Embryonic facial prominence (tissue), 1 donor: ENCODE measurements around the gene NEURL2.
"Not testable (repeated sequence)": the region's sequence is repeated elsewhere in the genome, so short reads cannot be mapped to it uniquely, and the experiment has no call there.

Experiments
- DNase-seq: peaks from one replicate; pipeline ENCODE4 v3.0.0-alpha.2; 2016; ENCODE audit errors: extremely low spot score

The NEURL2 gene

GRCh38 chr20:45898285-45898684 lies 7.3 kb upstream of the NEURL2 start:
- DNase-seq = no peak

DNA sequence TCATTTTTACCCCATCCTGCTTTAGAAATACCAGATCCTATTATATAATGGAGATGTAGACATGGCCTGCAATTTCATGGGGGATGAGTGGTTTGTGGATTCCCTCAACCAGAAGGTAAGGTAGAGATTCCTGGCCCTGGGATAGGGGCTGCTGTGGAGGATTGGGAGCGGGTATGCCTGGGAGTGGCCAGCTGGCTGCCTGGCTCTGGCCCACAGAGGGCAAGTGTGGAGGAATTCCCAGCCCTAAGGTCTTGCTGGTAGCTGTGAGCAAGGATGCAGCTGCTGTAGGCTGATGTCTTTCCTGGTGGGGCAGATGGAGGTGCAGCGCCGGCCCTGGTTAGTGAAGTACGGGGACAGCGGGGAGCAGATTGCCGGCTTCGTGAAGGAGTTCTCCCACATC lies 6.7 kb upstream of the NEURL2 start:
- DNase-seq = no peak

DNA sequence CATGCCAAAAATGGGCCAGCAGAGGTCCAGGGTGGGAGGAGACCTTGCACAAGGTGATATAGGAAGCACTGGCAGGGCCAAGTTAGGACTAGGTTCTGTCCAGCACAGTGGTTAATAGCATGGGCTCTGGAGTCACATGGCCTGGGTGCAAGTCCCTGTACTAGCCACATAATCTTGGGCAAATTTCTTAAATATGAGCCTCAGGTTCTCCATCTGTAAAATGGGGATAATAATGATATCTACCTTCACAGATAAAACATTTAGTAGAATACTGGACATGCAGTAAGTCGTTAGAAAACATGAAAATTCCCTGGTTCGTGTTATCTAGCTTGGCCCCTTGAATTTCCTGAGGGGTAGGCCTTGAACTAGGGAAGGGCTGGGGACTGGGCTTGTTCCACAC lies 6.3 kb upstream of the NEURL2 start:
- DNase-seq = no peak

- DNase-seq = no peak
Observed at GRCh38 chr20:45896641-45897161, 5.7 kb upstream of the NEURL2 start.

GRCh38 chr20:45894797-45895196 lies 3.8 kb upstream of the NEURL2 start:
- DNase-seq = no peak

DNA sequence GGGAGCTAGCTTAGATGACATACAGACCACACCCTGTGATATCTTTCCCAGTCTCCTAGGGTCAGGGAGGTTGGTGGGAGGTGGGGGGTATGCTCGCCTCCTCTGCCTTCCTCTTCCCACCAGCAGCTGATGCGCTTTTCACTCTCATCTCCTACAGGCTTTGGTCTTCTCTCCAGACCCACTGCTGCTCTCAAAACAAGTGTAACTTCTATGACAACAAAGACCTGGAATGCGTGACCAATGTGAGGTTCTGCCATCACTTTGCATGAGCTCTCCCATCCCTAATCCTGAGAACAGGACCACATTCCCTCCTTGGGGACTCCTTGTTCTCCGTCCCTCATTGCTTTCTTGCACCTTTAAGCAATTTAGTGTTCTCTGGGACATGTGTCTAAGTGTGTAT lies 2.8 kb upstream of the NEURL2 start:
- no peak for DNase-seq

GRCh38 chr20:45892828-45893500 lies 2.0 kb upstream of the NEURL2 start:
- no peak for DNase-seq

- DNase-seq = no peak
Observed at GRCh38 chr20:45892049-45892825, 1.2 kb upstream of the NEURL2 start.

DNA sequence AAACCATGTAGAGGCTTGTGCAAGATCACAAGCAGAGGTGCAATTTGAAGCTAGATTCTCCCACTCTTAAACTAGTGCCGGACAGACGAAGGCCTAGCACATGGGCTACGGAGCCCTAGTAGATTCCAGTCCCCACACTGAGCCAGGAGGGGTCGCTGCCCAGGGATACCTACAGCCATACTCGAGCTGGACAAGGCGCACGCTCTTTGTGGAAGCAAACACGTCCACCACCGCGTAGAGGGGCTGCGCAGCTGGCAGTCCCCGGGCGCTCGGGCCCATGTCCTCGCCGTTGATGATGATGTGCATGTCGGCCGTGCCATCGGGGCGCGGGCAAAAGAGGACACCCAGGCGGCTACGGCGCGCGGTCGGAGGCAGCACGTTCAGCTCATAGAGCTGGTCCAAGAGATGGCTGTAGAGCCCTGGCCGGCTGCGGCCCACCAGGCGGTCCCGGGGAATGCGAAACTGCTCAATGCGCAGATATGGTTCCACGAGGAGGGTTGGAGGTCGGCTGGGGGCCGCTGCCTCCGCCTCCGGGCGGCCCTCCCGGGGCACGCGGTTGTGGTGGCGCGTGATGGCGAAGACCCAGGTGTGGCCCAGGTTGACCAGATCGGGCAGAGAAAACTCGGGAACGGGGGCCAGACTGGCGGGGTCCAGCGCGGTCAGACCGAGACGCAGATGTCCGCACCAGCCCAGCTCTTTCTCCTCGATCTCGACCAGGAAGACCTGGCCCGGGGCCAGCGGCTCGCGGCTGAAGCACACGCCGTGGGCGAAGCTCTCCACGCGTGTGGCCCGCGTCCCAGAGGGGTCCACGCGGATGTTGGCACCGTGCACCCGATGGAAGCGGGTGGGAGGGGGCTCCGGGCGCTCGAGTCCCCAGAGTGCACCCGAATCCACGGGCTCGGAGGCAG lies 677 bp downstream of the NEURL2 start:
- DNase-seq = peak; percentile 31

GRCh38 chr20:45888681-45889080 lies 2.3 kb downstream of the NEURL2 start:
- DNase-seq = no peak

GRCh38 chr20:45887346-45887715 lies 3.7 kb downstream of the NEURL2 start, which contains the start of gene SPATA25:
SPATA25 (minus strand) TSS chr20:45887622; CDS start chr20:45887590, 32 bp downstream.
- no peak for DNase-seq

- no peak for DNase-seq
Observed at GRCh38 chr20:45886590-45887345, 4.2 kb downstream of the NEURL2 start.

- DNase-seq = no peak
Observed at GRCh38 chr20:45883100-45883469, 7.9 kb downstream of the NEURL2 start.

- no peak for DNase-seq
Observed at GRCh38 chr20:45882469-45883099, 8.4 kb downstream of the NEURL2 start.

- peak; percentile 94 for DNase-seq
Observed at GRCh38 chr20:45880988-45881788, 9.8 kb downstream of the NEURL2 start, which contains the start of gene ZSWIM1. ZSWIM1 (plus strand) TSS chr20:45881227; CDS start chr20:45882593, 1,366 bp downstream.

GRCh38 chr20:45878076-45878761 lies 12.8 kb downstream of the NEURL2 start:
- DNase-seq = no peak

DNA sequence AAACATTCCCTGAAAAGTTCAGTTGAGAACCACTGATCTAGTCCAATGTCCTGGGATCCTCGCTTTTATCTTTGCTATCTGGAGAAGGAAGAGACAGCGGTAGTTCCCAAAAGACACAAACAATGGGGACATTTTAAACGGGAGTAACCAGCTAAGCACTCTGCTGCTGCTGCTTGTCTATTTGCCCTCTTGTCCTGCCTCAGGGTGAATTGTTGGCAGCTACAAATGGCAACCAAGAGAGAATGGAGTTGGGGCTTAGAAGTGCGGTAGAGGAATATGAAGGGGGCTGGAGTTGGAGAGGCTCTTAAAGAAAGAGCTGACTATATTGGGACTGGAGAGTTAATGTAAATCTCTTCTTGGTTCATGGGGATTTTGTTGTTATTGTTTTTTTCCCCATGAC lies 16.4 kb downstream of the NEURL2 start:
- DNase-seq = no peak

GRCh38 chr20:45874104-45874481 lies 16.9 kb downstream of the NEURL2 start:
- not testable (repeated sequence) for DNase-seq

DNA sequence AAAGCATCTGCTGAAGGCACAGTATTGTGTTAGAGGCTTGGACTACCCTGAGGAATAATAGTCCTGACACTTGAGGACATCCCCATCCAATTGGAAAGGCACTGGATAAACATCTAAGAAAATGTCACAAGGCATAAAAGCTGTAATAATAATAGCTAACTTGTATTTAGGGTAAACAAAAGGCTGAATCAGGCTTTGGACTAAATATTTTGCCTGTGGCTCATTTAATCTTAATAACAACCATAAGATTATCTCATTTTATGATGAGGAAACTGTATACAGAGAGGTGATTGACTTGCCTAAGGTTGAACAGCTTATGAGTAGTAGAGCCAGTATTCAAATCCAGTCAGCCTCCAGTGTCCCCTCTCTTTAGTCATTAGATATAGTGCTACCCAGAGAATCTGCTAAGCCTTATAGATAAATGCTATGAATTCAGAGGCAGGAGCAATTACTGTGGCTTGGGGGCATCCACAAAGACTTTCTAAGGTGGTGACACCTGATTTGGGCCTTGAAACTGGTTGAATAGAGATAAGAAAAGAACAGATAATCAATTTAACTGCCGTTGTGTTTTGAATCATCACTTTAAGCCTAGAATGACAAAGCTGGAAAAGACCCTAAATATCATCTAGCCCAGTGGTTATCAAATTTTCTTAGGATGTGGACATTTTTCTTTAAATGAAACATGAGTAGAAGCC lies 17.5 kb downstream of the NEURL2 start:
- no peak for DNase-seq
